ENCODE measurements around the gene CNN3.

CNN3 gene

GRCh38 chr1:94937820-94938219, 10.9 kb upstream of the CNN3 start:
- TF ChIP-seq CTCF (IDR thresholded peaks at IDR 0.05; ENCODE audit: low read depth, low read length, missing control alignments) = no peak
- no peak for DNase-seq (ENCODE audit: low read depth)
- no peak overlapping the region for H3K4me3 ChIP-seq (ENCODE audit: low read depth, low read length)

GRCh38 chr1:94936861-94937620, 10.1 kb upstream of the CNN3 start:
- TF ChIP-seq CTCF (IDR thresholded peaks at IDR 0.05; ENCODE audit: low read depth, low read length, missing control alignments) = no peak
- H3K4me3 ChIP-seq (ENCODE audit: low read depth, low read length) = no peak overlapping the region
- DNase-seq (ENCODE audit: low read depth) = no peak

- DNase-seq (ENCODE audit: low read depth) = no peak
- TF ChIP-seq CTCF (IDR thresholded peaks at IDR 0.05; ENCODE audit: low read depth, low read length, missing control alignments) = no peak
- H3K4me3 ChIP-seq (ENCODE audit: low read depth, low read length) = no peak overlapping the region
Observed at GRCh38 chr1:94935476-94935875, 8.6 kb upstream of the CNN3 start.

GRCh38 chr1:94935034-94935433, 8.1 kb upstream of the CNN3 start:
- TF ChIP-seq CTCF (IDR thresholded peaks at IDR 0.05; ENCODE audit: low read depth, low read length, missing control alignments) = no peak
- H3K4me3 ChIP-seq (ENCODE audit: low read depth, low read length) = no peak overlapping the region
- no peak for DNase-seq (ENCODE audit: low read depth)

- no peak overlapping the region for H3K4me3 ChIP-seq (ENCODE audit: low read depth, low read length)
- no peak for TF ChIP-seq CTCF (IDR thresholded peaks at IDR 0.05; ENCODE audit: low read depth, low read length, missing control alignments)
- DNase-seq (ENCODE audit: low read depth) = no peak
Observed at GRCh38 chr1:94934551-94934950, 7.6 kb upstream of the CNN3 start.

- TF ChIP-seq CTCF (IDR thresholded peaks at IDR 0.05; ENCODE audit: low read depth, low read length, missing control alignments) = no peak
- no peak for DNase-seq (ENCODE audit: low read depth)
- no peak overlapping the region for H3K4me3 ChIP-seq (ENCODE audit: low read depth, low read length)
Observed at GRCh38 chr1:94931254-94931841, 4.4 kb upstream of the CNN3 start.
